Measurements from ENCODE around the gene GALNT17.
"Not testable (repeated sequence)": the region's sequence is repeated elsewhere in the genome, so short reads cannot be mapped to it uniquely, and the experiment has no call there.

The GALNT17 gene

GRCh38 chr7:71566376-71566775 is 434.4 kb downstream of the GALNT17 start:
- no peak for DNase-seq (ENCODE audit: low read depth)

- DNase-seq (ENCODE audit: low read depth): no peak
These were observed 435.0 kb downstream of the GALNT17 start for GRCh38 chr7:71566991-71567390.

- no peak for DNase-seq (ENCODE audit: low read depth)
These were observed 442.4 kb downstream of the GALNT17 start for GRCh38 chr7:71574153-71574860.

GRCh38 chr7:71580027-71580426 is 448.1 kb downstream of the GALNT17 start:
- no peak for DNase-seq (ENCODE audit: low read depth)

GRCh38 chr7:71584256-71584655 is 452.3 kb downstream of the GALNT17 start:
- DNase-seq (ENCODE audit: low read depth): no peak

GRCh38 chr7:71591876-71592275 is 459.9 kb downstream of the GALNT17 start:
- no peak for DNase-seq (ENCODE audit: low read depth)

- DNase-seq (ENCODE audit: low read depth): not testable (repeated sequence)
These were observed 460.4 kb downstream of the GALNT17 start for GRCh38 chr7:71592388-71592787.

- DNase-seq (ENCODE audit: low read depth): no peak
These were observed 462.8 kb downstream of the GALNT17 start for GRCh38 chr7:71594736-71595135.

- no peak for DNase-seq (ENCODE audit: low read depth)
These were observed 463.2 kb downstream of the GALNT17 start for GRCh38 chr7:71595176-71595575.

GRCh38 chr7:71598553-71598952 is 466.6 kb downstream of the GALNT17 start:
- DNase-seq (ENCODE audit: low read depth): no peak

GRCh38 chr7:71601851-71602250 is 469.9 kb downstream of the GALNT17 start:
- DNase-seq (ENCODE audit: low read depth): no peak

GRCh38 chr7:71604818-71605414 is 473.0 kb downstream of the GALNT17 start:
- DNase-seq (ENCODE audit: low read depth): no peak

- no peak for DNase-seq (ENCODE audit: low read depth)
These were observed 480.0 kb downstream of the GALNT17 start for GRCh38 chr7:71611986-71612385.

- DNase-seq (ENCODE audit: low read depth): no peak
These were observed 481.0 kb downstream of the GALNT17 start for GRCh38 chr7:71612911-71613310.

GRCh38 chr7:71613313-71613712 is 481.4 kb downstream of the GALNT17 start:
- DNase-seq (ENCODE audit: low read depth): no peak

- DNase-seq (ENCODE audit: low read depth): no peak
These were observed 483.1 kb downstream of the GALNT17 start for GRCh38 chr7:71615017-71615416.

GRCh38 chr7:71616217-71616616 is 484.3 kb downstream of the GALNT17 start:
- DNase-seq (ENCODE audit: low read depth): no peak

GRCh38 chr7:71618278-71618677 is 486.3 kb downstream of the GALNT17 start:
- DNase-seq (ENCODE audit: low read depth): no peak

GRCh38 chr7:71625545-71625944 is 493.6 kb downstream of the GALNT17 start:
- DNase-seq (ENCODE audit: low read depth): no peak

GRCh38 chr7:71626206-71626605 is 494.3 kb downstream of the GALNT17 start:
- DNase-seq (ENCODE audit: low read depth): no peak

GRCh38 chr7:71627651-71628050 is 495.7 kb downstream of the GALNT17 start:
- no peak for DNase-seq (ENCODE audit: low read depth)

- DNase-seq (ENCODE audit: low read depth): no peak
These were observed 498.6 kb downstream of the GALNT17 start for GRCh38 chr7:71630516-71630915.

- DNase-seq (ENCODE audit: low read depth): no peak
These were observed 501.6 kb downstream of the GALNT17 start for GRCh38 chr7:71633551-71634008.

- DNase-seq (ENCODE audit: low read depth): not testable (repeated sequence)
These were observed 503.9 kb downstream of the GALNT17 start for GRCh38 chr7:71635849-71636248.

Measured in activated T-cell treated with anti-CD3 and anti-CD28 coated beads for 1 hour (primary cell).